CD4-positive, alpha-beta T cell treated with Interleukin-21 for 1 hour (primary cell): ENCODE results near the gene NVL.
"Not testable (repeated sequence)": the region's sequence is repeated elsewhere in the genome, so short reads cannot be mapped to it uniquely, and the experiment has no call there.

Source experiments
- DNase-seq: peaks from one replicate; pipeline ENCODE4 v3.0.0-alpha.2; 2020

The NVL gene

DNA sequence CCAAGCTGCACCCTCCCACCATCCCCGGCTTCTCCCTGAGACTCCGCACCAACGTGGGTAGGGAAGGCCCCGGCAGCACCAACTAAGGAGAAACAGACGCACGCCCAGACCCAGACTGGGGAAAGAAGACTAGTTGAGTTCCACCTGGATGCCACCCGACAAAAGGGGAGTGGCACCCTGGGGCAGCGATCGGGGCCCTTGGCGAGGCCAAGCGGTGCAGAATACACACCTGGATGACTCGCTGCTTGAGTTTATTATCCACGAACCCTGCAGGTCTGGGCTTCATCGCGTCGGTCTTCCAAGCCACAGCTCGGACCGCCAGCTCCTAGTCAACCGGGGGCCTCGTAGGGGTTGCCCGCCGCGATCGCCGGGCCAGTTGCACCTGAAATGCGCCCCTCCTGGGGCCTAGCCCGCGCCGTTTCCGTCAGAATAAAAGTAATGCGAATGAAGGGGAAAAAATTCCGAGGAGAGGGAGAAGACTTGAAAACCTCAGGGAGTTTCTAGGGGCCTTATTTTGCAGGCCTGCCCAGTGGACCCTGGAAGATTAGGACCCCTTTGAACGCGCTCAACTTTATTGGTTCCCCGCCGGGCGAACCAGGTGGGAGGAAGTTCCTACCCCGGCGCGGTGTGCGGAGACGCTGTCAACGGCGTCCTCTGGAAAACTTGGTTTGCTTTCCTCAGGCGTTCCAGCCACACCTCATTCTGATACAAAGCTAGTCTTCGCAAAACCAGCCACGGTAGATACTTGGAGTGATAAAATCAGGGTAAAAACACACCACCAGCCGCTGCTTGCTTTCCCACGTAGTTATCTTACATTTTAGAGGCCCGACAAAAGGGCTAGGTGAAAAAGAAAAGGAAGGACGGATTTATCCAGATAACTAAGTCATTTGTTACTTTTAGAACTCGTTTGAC lies at the start of gene NVL:
Gene NVL, minus strand, starts transcription at position 331 of the 912 bp plus-strand sequence. Its CDS starts 45 bp downstream, at position 286.
- peak; percentile 81 for DNase-seq

DNA sequence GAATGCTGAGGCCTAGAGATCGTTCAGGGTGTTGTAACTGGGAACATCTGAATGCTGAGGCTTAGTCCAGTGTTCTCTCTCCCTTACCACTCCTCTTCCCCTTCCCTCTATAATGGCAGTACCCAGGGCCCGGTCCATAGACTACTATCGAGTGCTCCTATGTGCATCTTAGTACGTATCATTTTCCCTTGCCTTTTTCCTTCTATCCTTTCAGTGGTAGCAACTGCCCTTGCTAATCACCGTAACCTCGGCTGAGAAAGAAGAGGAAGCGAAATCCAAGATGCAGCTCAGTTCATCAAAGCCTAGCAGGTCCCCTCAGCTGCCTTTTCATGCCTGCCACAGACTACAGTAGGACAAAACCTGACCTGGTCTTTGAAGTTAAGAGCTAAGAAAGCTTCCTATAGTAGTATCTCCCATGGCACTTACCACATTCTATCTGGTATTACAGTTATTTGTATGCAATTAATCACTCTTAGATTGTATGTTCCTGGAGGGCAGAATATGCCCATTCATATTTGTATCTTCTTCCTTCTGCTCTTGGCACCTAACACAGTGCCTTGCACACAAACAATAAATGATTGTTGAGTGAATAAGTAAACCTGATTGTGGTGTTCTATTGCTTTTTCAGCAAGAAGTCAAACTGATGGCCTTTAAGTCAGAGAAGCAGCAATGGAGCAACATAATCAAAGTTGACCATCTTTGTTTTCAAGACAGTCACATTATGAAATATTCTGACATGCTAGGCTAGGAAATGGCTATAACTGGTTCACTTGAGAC lies 49.1 kb upstream of the NVL start:
- DNase-seq: no peak

DNA sequence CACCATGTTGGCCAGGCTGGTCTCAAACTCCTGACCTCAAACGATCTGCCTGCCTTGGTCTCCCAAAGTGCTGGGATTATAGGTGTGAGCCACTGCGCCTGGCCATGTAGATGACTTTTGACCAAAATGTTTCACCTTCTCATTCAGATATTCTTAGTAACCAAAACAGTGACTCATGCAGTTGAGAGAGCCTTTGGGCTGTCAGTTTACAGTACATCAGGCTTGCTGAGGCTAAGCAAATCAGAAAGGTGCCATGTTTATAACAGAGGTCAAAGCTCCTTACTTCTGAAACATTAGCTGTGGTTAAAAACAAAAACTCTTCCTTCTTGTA lies 47.7 kb upstream of the NVL start:
- DNase-seq: peak; percentile 30

DNA sequence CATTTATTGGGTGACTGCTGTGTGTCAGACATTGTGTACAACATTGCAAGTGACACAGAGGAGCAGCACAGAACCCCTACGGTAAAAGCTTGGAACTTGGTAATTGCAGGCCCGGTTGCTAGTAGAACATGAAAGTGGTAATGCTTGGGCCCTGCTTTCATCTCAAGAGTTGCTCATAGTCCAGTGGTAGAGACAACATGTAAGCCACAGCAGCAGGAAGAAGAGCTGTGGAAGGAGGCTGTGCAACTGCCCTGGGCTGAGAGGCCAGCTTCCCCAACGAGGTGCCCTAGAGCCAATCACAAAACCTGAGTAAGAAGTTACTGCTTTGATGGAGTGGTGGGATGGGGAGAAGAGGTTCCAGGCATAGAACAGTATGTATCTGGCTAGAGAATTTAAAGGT lies 45.1 kb upstream of the NVL start:
- no peak for DNase-seq

DNA sequence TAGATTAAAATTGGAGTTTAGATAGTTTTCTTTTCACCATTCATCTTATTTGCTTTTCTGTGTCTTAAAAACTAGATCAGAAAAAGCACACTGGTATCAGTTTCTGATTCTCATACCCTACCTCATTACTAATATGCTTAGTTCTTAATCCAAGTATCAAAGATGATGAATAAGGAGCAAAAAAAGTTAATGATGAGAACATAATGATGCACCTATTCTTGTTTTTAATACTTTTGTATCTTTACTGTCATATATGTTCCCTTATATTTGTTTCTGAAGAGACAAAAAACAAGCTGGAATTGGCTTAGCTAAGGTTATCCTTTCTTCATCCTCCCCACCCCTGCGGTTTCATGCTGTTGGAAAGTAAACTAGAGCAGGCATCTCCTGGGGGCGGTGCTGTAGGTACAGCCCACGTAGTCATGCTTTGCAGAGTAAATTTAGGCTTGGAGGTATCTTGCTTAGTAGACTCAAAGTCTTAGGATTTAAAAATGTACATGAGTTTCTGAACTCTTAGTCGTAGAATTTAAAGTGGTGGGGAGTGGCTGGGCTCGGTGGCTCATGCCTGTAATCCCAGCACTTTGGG lies 43.1 kb upstream of the NVL start:
- no peak for DNase-seq

DNA sequence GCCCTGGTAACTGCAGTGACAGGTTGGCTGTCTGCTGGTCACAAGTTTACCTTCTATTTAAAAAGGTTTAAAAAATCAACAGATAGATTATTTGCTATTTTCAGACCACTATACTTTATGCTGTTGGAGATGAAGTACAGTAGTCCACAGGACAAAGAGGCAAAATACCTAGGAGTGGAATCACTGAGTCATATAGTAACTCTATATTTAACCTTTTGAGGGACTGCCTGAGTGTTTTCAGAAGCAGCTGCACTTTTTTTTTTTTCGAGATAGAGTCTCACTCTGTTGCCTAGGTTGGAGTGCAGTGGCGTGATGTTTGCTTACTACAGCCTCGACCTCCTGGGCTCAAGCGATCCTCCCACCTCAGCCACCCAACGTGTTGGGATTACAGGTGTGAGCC lies 38.4 kb upstream of the NVL start:
- DNase-seq: no peak

DNA sequence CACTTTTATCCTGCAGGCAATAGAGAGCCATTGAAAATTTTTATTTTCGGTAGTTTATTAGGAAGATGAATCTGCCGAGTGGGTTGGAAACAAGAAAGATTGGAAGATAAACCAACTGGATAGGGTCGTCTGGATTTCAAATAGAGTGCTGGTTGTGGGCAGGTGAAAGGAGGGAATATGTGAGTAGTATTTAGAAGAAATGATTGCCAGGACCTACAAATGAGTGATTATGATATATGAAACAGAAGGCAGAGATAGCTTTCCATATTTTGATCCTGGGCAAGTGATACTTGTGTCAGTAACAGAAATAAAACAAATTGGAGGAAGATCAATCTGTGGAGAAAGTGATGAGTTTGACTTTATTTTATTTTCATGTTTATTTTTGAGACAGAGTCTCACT lies 29.2 kb upstream of the NVL start:
- no peak for DNase-seq

DNA sequence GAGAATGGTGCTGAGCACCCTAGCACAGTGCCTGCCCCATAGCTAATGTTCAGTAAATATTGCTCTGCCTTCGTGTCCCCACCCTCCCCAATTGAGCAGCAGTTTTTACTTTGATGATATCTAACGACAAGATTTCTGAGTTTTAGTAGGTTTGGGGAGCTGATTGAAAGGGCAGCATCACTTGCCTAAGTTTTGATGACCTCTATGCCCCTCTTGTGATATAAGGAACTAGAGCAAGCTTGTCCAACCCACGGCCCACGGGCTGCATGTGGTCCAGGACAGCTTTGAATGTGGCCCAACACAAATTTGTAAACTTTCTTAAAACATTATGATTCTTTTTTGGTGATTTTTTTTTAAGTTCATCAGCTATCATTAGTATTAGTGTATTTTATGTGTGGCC lies 28.3 kb upstream of the NVL start:
- no peak for DNase-seq

DNA sequence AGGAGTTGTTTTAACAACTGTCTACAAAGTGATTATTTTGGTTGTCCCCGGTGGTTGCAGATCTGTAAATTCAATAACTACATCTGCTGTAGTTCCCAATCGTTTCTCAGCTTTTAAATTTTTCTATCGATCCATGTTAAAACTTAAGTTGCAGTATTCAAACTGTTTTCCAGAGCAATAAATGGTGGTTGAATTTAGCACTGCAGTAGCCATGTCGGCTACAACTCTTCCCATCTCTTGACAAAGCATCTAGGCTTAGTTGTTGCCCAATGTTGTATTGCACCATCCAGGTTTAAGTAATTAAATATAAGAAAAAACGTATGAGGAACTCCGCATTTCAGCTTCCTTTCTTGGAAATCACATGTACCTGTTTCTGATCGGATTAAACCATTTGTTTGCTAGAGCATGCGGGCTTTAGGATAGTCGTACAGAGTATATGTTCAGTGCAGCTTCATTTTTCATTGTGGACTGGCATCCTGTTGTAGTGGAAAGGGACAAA lies 27.7 kb upstream of the NVL start:
- no peak for DNase-seq

DNA sequence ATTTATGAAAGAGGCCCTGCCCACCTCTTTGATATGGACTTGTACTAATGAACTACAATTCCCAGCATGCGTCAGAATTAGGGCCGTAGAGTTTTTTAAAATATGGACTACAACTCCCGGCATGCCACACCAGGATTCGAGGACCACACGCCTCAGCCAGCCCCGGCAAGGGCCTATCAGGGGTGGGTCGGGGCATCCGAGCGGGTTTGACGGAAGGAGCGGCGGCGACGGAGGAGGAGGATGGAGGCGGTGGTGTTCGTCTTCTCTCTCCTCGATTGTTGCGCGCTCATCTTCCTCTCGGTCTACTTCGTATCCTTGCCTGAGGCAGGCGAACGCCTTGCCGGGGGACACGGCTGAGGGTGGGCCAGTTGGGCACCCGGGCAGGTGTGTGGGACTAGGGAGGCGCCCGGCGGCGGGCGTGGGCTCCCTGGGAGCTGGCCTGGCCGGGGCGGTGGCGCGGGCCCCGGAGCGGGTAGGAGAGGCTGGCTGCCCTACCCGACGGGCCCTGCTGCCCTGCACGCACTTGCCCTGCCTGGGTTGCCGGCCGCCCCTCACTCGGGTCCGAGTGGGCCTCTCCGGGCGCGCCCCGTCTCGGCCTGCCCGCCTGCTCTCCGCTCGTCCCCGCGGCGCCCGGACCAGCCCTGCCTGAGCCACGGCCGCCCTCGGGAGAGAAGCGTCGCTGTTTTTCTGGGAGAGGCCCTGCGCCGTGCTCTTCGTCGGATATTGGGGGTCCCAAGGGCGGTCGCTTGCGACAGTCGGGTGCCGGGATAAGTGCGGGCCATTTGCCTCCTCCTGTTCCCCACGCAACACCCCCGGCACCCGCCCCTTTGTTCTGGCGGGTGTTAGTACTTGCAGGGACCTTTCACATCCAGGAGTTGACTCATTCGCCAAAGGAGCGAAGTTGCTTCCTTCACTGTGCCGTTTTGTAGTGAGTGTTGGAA lies 27.0 kb upstream of the NVL start, which contains the start of gene CNIH4:
Gene CNIH4, plus strand, starts transcription at position 195 of the 941 bp plus-strand sequence. Its CDS starts 46 bp downstream, at position 241.
- DNase-seq: peak; percentile 95

DNA sequence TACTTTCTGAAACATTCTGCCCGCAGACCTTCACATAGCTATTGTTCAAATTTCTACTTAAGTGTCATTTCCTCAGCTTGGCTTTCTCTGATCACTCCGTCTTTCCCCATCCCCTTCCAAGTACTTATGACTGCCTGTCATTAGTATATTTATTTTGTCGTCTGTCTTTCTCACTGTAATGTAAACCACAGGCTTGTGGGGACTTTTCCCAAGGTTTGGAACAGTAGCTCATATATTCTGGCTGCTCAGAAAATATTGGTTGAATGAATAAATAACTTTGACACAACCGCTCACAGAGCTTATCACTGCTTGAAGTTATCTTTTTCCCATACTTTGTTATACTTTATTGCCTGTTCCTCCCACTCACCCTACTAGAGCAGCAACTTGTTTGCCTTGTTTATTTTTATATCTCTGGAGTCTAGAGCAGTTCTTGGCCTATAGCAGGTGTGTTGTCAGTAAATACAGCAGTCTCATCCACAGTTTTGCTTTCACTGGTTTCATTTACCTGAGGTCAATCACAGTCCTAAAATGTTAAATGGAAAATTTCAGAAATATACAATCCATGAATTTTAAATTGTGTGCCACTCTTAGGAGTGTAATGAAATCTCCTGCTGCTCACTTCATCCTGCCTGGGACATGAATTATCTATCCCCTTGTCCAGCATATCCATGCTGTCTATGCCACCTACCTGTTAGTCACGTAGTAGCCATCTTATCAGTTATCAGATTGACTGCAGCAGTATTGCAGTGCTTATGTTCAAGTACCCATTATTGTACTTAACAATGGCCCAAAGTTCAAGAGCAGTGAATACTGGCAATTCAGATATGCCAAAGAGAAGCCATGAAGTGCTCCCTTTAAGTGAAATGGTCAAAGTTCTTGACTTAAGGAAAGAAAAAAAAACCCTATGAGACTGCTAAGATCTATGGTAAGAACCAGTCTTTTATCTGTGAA lies 24.3 kb upstream of the NVL start:
- DNase-seq: no peak

DNA sequence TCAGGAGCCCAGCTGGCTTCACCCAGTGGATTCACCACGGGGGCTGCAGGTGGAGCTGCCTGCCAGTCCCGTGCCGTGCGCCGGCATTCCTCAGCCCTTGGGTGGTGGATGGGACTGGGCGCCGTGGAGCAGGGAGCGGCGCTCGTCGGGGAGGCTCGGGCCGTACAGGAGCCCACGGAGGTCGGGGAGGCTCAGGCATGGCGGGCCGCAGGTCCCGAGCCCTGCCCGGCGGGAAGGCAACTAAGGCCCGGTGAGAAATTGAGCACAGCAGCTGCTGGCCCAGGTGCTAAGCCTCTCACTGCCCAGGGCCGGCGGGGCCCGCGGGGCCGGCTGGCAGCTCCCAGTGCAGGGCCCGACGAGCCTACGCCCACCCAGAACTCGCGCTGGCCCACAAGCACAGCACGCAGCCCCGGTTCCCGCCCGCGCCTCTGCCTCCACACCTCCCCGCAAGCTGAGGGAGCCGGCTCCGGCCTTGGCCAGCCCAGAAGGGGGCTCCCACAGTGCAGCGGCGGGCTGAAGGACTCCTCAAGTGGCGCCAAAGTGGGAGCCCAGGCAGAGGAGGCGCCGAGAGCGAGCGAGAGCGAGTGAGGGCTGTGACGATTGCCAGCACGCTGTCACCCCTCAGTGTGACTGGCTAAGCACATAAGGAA lies 22.6 kb upstream of the NVL start:
- DNase-seq: not testable (repeated sequence)

DNA sequence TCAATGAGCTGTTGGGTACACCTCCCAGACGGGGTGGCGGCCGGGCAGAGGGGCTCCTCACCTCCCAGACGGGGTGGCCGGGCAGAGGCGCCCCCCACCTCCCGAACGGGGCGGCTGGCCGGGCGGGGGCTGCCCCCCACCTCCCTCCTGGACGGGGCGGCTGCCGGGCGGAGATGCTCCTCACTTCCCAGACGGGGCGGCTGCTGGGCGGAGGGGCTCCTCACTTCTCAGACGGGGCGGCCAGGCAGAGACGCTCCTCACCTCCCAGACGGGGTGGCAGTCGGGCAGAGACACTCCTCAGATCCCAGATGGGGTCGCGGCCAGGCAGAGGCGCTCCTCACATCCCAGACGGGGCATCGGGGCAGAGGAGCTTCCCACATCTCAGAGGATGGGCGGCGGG lies 19.7 kb upstream of the NVL start:
- DNase-seq: not testable (repeated sequence)

DNA sequence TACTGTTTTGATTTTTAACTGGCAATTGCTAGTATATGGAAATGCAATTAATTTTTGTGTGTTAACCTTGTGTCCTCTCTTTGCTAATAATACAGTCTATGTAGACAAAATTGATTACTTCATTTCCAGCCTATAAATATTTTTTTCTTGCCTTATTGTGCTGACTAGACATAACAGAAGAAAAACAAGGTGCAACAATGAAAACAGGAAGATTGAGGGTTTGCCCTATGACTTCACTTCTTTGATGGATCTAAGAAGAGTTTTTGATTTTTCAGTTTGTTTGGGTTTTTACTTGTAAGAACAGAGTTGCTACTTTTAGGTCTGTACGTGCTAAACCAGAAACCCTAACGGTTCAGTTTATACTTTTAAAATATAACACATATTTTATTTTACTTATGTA lies 18.2 kb upstream of the NVL start:
- no peak for DNase-seq

DNA sequence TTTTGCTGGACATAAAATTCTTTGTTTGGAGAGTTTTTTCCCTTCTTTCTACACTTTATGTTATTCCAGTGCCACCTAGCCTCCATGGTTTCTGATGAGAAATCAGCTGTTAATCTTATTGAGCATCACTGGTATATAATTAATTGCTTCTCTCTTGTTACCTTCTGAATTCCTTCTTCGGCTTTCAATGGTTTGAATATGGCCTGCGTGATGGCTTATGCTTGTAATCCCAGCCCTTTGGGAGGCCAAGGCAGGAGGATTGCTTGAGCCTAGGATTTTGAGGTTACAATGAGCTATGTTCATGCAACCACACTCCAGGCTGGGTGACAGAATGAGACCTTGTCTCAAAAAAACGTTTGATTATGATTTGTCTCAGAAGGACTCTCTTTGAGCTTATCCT lies 13.7 kb upstream of the NVL start:
- DNase-seq: no peak

DNA sequence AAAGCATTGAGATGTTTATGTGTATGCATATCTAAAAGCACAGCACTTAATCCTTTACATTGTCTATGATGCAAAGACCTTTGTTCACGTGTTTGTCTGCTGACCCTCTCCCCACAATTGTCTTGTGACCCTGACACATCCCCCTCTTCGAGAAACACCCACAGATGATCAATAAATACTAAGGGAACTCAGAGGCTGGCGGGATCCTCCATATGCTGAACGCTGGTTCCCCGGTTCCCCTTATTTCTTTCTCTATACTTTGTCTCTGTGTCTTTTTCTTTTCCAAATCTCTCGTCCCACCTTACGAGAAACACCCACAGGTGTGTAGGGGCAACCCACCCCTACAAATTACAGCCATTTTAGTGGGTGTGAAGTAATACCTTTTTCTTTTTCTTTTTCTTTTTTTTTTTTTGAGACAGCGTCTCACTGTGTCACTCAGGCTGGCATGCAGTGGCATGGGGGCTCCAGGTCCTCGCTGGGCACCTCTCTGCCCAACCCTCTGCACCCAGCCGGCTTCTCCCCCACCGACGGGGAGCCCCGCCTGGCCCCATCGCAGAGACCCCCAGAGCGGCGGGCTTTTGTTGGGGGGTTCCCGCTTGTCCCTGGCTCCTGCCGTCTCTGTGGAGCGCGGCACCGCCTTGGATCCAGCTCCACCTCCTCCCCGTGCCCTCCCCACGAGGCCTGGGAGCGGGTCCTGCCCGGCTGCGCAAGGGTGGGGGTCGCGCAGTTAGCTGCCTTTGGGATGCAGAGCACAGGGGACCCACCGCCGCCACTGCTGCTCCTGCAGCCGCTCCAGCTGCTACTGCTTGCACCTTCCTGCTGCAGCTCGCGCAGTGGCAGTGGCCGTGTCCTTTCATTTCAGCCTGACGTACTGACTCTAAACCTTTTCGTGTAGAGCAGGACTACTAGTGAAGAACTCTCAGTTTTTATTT lies 10.7 kb upstream of the NVL start:
- DNase-seq: peak; percentile 31

DNA sequence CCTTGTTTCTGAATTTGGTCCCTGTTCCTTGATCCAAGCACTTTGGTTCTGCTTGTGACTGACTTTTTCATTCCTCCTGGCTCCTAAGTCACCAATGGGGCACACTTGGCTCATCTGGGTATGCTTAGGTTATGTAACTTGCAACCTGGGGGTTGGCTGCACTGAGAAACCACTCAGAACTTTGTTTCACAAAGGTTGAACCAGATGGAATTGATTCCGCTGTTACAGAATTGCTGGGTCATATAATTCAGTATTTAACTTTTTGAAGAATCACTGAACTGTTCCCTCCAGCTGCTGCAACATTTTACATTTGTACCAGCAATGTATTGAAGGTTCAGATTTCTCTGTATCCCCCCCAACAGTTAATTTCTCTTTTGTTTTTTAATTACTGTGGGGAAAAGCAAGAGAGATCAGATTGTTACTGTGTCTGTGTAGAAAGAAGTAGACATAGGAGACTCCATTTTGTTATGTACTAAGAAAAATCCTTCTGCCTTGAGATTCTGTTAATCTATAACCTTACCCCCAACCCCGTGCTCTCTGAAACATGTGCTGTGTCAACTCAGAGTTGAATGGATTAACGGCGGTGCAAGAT lies 9.6 kb upstream of the NVL start:
- no peak for DNase-seq

DNA sequence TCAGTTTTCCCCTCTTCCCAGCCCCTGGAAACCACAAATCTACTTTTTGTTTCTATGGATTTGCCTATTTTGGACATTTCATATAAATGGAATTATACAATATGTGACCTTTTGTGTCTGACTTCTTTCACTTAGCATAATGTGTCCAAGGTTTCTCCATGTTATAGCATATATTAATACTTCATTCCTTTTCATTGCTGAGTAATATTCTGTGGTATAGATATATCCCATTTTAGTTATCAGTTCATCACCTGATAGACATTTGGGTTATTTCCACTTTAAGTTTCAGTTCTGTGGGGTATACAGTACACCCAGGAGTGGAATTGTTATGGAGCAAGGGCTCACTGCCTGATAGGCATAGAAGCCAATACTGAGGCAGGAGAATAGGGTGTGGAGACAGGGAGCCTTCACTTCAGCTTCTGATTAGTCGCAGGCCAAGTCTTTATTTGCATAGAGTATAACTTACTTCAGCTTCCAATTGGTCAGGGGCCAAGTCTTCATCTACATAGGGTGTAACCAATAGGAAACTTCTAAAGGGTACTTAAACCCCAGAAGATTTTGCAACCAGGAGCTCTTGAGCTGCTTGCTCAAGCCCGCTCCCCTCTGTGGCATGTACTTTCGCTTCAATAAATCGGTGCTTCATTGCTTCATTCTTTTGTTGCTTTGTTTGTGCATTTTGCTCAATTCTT lies 8.3 kb upstream of the NVL start:
- no peak for DNase-seq
